ENCODE data around the gene RAB22A. TPM values are rescaled to one million over a fixed set of nuclear protein-coding genes. Genes with fewer than 3 reads are reported as not detected.
"Not testable (repeated sequence)": the region's sequence is repeated elsewhere in the genome, so short reads cannot be mapped to it uniquely, and the experiment has no call there.

The RAB22A gene
- total RNA-seq, 1 experiment from 2014 or later, result 25.4 TPM

DNA sequence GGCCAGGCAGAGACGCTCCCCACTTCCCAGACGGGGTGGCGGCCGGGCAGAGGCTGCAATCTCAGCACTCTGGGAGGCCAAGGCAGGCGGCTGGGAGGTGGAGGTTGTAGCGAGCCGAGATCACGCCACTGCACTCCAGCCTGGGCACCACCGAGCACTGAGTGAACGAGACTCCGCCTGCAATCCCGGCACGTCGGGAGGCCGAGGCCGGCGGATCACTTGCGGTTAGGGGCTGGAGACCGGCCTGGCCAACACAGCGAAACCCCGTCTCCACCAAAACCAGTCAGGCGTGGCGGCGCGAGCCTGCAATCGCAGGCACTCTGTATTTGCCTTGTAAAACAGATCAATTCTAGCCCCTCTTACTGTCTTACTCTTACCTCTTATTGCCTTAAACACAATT, 105.3 kb downstream of the RAB22A start:
- not testable (repeated sequence) for H3K4me3 ChIP-seq; H3K27ac ChIP-seq; H3K4me1 ChIP-seq; H3K27me3 ChIP-seq; H3K9me3 ChIP-seq (replicated peaks); DNase-seq
- H3K36me3 ChIP-seq, result peaks cover 46% of the 10 kb centered on the region

DNA sequence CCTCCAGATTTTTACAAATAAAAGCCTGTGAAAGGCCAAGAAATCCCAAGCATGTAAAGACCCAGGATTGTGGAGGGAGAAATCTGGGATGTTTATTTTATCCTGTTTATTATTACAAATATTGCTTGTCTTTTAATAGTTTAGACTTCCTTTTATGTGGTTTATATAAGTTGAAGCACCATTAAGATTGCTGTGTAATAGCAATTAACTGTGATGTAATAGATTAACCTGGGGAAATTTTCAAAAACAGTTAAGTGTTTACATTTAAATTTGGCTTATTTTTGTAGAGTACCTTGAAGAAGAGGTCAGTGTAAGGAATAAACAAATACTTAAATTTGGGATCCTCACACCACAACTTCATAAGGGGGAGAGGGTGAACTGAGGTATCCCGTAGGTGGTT, 106.5 kb downstream of the RAB22A start:
- Histone ChIP-seq H3K4me3 (no peak overlapping the region), H3K36me3 (peaks cover 53% of the 10 kb centered on the region), H3K4me1 (no peaks in the 10 kb centered on the region), H3K27ac (no peak overlapping the region), H3K27me3 (no peaks in the 10 kb centered on the region), H3K9me3 (replicated peaks) (no peaks in the 10 kb centered on the region)
- no peak for DNase-seq

DNA sequence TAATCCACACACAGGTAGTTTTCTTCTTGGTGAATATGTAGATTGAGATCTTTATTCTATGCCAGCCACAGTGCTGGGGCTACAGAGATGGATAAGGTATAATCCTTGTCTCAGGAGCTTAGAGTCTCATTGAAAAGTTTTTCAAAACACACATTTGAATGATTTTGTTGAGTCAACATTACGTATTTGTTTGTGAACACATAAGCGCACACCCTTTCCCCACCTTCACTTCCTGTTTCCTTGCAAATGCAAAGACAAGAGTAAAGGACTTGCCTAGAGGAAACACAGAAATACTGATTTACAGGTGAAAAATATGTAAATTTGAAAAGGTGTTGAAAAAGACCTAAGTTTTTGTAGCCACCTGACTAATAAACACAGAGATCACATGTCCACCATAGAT, 107.3 kb downstream of the RAB22A start:
- Histone ChIP-seq H3K4me3 (no peak overlapping the region), H3K27me3 (no peaks in the 10 kb centered on the region), H3K27ac (no peak overlapping the region), H3K36me3 (peaks cover 54% of the 10 kb centered on the region), H3K9me3 (replicated peaks) (no peaks in the 10 kb centered on the region), H3K4me1 (no peaks in the 10 kb centered on the region)
- no peak for DNase-seq

Other genes starting within 250 kb of the RAB22A start
- not detected in 2 replicates for gene ANKRD60, start 81.1 kb upstream of the RAB22A start, total RNA-seq (2014; rRNA removed; shearing (Covaris generic))
- gene VAPB, start 79.5 kb downstream of the RAB22A start, total RNA-seq (2014; rRNA removed; shearing (Covaris generic)), result 44.1 and 51.0 TPM in 2 replicates
- gene APCDD1L, start 205.7 kb downstream of the RAB22A start, total RNA-seq (2014; rRNA removed; shearing (Covaris generic)), result 0.05 TPM in 1 of 2 replicates, not detected in the other